ENCODE data around the gene KIF18A. TPM values are rescaled to one million over a fixed set of nuclear protein-coding genes. Genes with fewer than 3 reads are reported as not detected.

KIF18A gene
- total RNA-seq, 1 experiment from 2014 or later = 117 TPM

DNA sequence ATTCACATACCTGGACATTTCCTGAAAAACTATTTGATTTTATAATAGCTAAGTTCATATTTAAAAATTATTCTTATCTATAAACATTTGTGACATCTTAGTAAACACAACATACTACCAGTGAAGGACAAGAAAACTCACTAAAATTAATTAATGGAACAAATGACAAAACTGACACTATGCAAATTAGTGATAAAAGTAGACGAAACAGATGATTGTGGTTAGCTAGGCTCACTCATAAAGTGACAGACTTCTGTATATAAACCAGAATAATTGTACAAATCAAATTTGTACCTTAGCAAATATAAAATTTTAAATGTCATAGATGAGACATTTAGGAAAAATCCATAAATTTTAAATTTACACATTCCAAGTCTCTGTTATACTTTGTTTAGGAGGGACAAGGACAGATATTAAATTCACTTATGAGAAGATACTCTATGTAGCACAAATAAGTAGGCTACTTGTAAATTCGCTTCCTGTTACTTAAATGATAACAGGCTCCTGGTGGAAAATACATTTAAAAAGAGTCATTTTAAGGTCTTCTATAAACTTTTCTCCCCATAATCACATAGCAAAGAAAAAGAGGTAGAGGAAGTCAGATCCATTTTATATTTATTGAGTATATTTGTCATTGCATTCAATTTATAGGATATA lies 81.2 kb downstream of the KIF18A start:
- Histone ChIP-seq H3K36me3 (ENCODE audit: insufficient read depth, low read length, poor library complexity, severe bottlenecking) (peaks cover 29% of the 10 kb centered on the region), H3K27me3 (replicated peaks; ENCODE audit: insufficient read depth, low read depth, low read length, poor library complexity) (no peaks in the 10 kb centered on the region), H3K4me1 (ENCODE audit: insufficient read depth, low read length, poor library complexity, severe bottlenecking) (no peaks in the 10 kb centered on the region), H3K27ac (ENCODE audit: low read depth, low read length, poor library complexity, severe bottlenecking) (no peak overlapping the region), H3K4me3 (ENCODE audit: low read depth, low read length, poor library complexity, severe bottlenecking) (no peak overlapping the region), H3K9me3 (ENCODE audit: low read depth, low read length, poor library complexity, severe bottlenecking) (no peaks in the 10 kb centered on the region)
- intact Hi-C loops (cut with micrococcal nuclease; ENCODE audit: unreplicated experiment) = no loop called here
- no peak for DNase-seq (ENCODE audit: low spot score)
- BruUV-seq (replicated peaks) = no TSS peak
- ChIA-PET CTCF (no interaction called here), POLR2A (ENCODE audit: low non-redundant PET) (no interaction called here)
- no peak for TF ChIP-seq EZH2 (IDR thresholded peaks at IDR 0.05; ENCODE audit: borderline replicate concordance, low read depth, low read length, poor library complexity, severe bottlenecking)
- TF ChIP-seq, protein P1, sequence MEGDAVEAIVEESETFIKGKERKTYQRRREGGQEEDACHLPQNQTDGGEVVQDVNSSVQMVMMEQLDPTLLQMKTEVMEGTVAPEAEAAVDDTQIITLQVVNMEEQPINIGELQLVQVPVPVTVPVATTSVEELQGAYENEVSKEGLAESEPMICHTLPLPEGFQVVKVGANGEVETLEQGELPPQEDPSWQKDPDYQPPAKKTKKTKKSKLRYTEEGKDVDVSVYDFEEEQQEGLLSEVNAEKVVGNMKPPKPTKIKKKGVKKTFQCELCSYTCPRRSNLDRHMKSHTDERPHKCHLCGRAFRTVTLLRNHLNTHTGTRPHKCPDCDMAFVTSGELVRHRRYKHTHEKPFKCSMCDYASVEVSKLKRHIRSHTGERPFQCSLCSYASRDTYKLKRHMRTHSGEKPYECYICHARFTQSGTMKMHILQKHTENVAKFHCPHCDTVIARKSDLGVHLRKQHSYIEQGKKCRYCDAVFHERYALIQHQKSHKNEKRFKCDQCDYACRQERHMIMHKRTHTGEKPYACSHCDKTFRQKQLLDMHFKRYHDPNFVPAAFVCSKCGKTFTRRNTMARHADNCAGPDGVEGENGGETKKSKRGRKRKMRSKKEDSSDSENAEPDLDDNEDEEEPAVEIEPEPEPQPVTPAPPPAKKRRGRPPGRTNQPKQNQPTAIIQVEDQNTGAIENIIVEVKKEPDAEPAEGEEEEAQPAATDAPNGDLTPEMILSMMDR (conservative IDR thresholded peaks at IDR 0.05; ENCODE audit: low read depth, low read length) = no peak

DNA sequence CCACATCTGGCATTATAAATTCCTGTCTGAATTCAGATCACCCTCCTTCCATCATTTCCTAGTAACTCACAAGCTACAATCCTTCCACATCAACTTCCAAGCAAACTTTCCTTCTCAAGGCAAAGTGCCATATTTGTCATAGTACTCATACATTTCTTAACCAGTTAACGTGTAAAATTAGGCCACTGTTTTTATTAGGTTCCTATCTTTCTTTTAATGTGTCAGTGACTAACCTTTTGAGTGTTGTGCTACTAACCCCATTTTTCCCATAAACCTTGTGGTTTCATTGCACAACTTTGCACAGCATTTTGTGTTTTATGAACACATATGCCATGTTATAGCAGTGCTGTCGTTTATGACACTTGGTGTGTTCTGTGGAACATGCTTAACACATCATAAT lies 90.1 kb downstream of the KIF18A start:
- no TSS peak for BruUV-seq (replicated peaks)

DNA sequence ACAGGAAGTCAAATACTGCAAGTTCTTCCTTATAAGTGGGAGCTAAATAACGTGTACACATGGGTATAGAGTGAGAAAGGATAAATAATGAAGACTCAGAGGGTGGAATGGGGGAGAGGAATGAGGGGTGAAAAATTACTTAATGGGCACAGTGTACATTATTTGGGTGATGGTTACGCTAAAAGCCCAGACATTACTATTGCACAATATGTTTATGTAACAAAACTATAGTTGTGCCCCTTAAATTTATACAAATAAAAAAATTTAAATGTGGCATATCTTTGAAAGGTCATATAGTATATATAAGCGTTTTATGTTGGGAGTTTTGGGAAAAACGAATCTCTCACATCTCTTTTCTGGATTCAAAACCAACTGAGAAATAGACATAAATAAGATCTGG lies 96.1 kb downstream of the KIF18A start:
- DNase-seq (ENCODE audit: low spot score) = no peak
- Histone ChIP-seq H3K4me1 (ENCODE audit: insufficient read depth, low read length, poor library complexity, severe bottlenecking) (peaks cover 9% of the 10 kb centered on the region), H3K36me3 (ENCODE audit: insufficient read depth, low read length, poor library complexity, severe bottlenecking) (no peaks in the 10 kb centered on the region), H3K27ac (ENCODE audit: low read depth, low read length, poor library complexity, severe bottlenecking) (no peak overlapping the region), H3K4me3 (ENCODE audit: low read depth, low read length, poor library complexity, severe bottlenecking) (no peak overlapping the region), H3K9me3 (ENCODE audit: low read depth, low read length, poor library complexity, severe bottlenecking) (no peaks in the 10 kb centered on the region), H3K27me3 (replicated peaks; ENCODE audit: insufficient read depth, low read depth, low read length, poor library complexity) (no peaks in the 10 kb centered on the region)
- ChIA-PET CTCF (no interaction called here), POLR2A (ENCODE audit: low non-redundant PET) (no interaction called here)
- intact Hi-C loops (cut with micrococcal nuclease; ENCODE audit: unreplicated experiment) = no loop called here
- BruUV-seq (replicated peaks) = no TSS peak
- TF ChIP-seq, protein P1 (conservative IDR thresholded peaks at IDR 0.05; ENCODE audit: low read depth, low read length) = no peak
- no peak for TF ChIP-seq EZH2 (IDR thresholded peaks at IDR 0.05; ENCODE audit: borderline replicate concordance, low read depth, low read length, poor library complexity, severe bottlenecking)

More for the DNA sequence above, 90.1 kb downstream of the KIF18A start:
- ChIA-PET CTCF (no interaction called here), POLR2A (ENCODE audit: low non-redundant PET) (interaction anchor here (0.7 kb wide), 1 partner anchor 49 kb away, joined by 3 read pairs; no protein-coding TSS in a partner anchor)
- Histone ChIP-seq H3K27me3 (replicated peaks; ENCODE audit: insufficient read depth, low read depth, low read length, poor library complexity) (no peaks in the 10 kb centered on the region), H3K27ac (ENCODE audit: low read depth, low read length, poor library complexity, severe bottlenecking) (no peak overlapping the region), H3K36me3 (ENCODE audit: insufficient read depth, low read length, poor library complexity, severe bottlenecking) (peaks cover 28% of the 10 kb centered on the region), H3K9me3 (ENCODE audit: low read depth, low read length, poor library complexity, severe bottlenecking) (no peaks in the 10 kb centered on the region), H3K4me1 (ENCODE audit: insufficient read depth, low read length, poor library complexity, severe bottlenecking) (no peaks in the 10 kb centered on the region), H3K4me3 (ENCODE audit: low read depth, low read length, poor library complexity, severe bottlenecking) (no peak overlapping the region)
- TF ChIP-seq, protein P1 (conservative IDR thresholded peaks at IDR 0.05; ENCODE audit: low read depth, low read length) = no peak
- TF ChIP-seq EZH2 (IDR thresholded peaks at IDR 0.05; ENCODE audit: borderline replicate concordance, low read depth, low read length, poor library complexity, severe bottlenecking) = no peak
- no peak for DNase-seq (ENCODE audit: low spot score)
- intact Hi-C loops (cut with micrococcal nuclease; ENCODE audit: unreplicated experiment) = no loop called here

All from A673 (cell line).